Loucy (cell line): Measurements from ENCODE around the gene KRR1.

Source experiments
- CTCF ChIP-seq: fragments of 200-600 bp; sonication (generic); conservative IDR thresholded peaks from 2 replicates; pipeline ENCODE4 v1.5.1; 2014; ENCODE audit warnings: mild to moderate bottlenecking, antibody characterized with exemption, low read length
- EZH2phosphoT487 ChIP-seq: fragments of 200-600 bp; IDR thresholded peaks from 2 replicates; pipeline ENCODE4 v1.6.1; 2018; ENCODE audit warnings: antibody characterized with exemption, mild to moderate bottlenecking, moderate library complexity, borderline replicate concordance

- no peak for TF ChIP-seq CTCF
- TF ChIP-seq EZH2phosphoT487 = no peak
Observed at GRCh38 chr12:75487308-75487707, 24.1 kb downstream of the KRR1 start.
